ENCODE data around the gene VWC2.

Gene VWC2

GRCh38 chr7:49783446-49783845 is 10.0 kb downstream of the VWC2 start:
- Histone ChIP-seq H4K20me1 (ENCODE audit: insufficient read depth, low read length, poor library complexity, severe bottlenecking) (no peaks in the 10 kb centered on the region), H3K4me2 (ENCODE audit: low read depth, low read length, poor library complexity, severe bottlenecking) (no peak overlapping the region), H3F3A (ENCODE audit: low read depth) (no peaks in the 10 kb centered on the region), H3K27me3 (ENCODE audit: insufficient read depth, low read length, poor library complexity, severe bottlenecking) (no peaks in the 10 kb centered on the region), H3K4me3 (ENCODE audit: low read length, poor library complexity, severe bottlenecking) (no peak overlapping the region), H3K9me2 (replicated peaks; ENCODE audit: low read depth, low read length) (no peaks in the 10 kb centered on the region), H3K79me2 (ENCODE audit: insufficient read depth, low read length) (no peaks in the 10 kb centered on the region), H3K9me3 (ENCODE audit: insufficient read depth, low read depth, low read length) (no peaks in the 10 kb centered on the region), H3K36me3 (ENCODE audit: insufficient read depth, low read length) (no peaks in the 10 kb centered on the region), H3K9ac (ENCODE audit: low read depth, low read length, poor library complexity, severe bottlenecking) (no peak overlapping the region), H3K4me1 (ENCODE audit: insufficient read depth, low read length, poor library complexity, severe bottlenecking) (no peaks in the 10 kb centered on the region), H2AFZ (ENCODE audit: low read length) (no peak overlapping the region)
- no peak for TF ChIP-seq EZH2phosphoT487 (IDR thresholded peaks at IDR 0.05; ENCODE audit: borderline replicate concordance)
- no peak for TF ChIP-seq CTCF (conservative IDR thresholded peaks at IDR 0.05; ENCODE audit: low read length)

GRCh38 chr7:49787980-49788379 is 14.5 kb downstream of the VWC2 start:
- Histone ChIP-seq H3K4me3 (ENCODE audit: low read length, poor library complexity, severe bottlenecking) (no peak overlapping the region), H3K36me3 (ENCODE audit: insufficient read depth, low read length) (no peaks in the 10 kb centered on the region), H2AFZ (ENCODE audit: low read length) (no peak overlapping the region), H4K20me1 (ENCODE audit: insufficient read depth, low read length, poor library complexity, severe bottlenecking) (no peaks in the 10 kb centered on the region), H3K9me2 (replicated peaks; ENCODE audit: low read depth, low read length) (no peaks in the 10 kb centered on the region), H3K4me1 (ENCODE audit: insufficient read depth, low read length, poor library complexity, severe bottlenecking) (no peaks in the 10 kb centered on the region), H3K4me2 (ENCODE audit: low read depth, low read length, poor library complexity, severe bottlenecking) (no peak overlapping the region), H3K27me3 (ENCODE audit: insufficient read depth, low read length, poor library complexity, severe bottlenecking) (no peaks in the 10 kb centered on the region), H3K9ac (ENCODE audit: low read depth, low read length, poor library complexity, severe bottlenecking) (no peak overlapping the region), H3K9me3 (ENCODE audit: insufficient read depth, low read depth, low read length) (no peaks in the 10 kb centered on the region), H3F3A (ENCODE audit: low read depth) (no peaks in the 10 kb centered on the region), H3K79me2 (ENCODE audit: insufficient read depth, low read length) (no peaks in the 10 kb centered on the region)
- TF ChIP-seq EZH2phosphoT487 (IDR thresholded peaks at IDR 0.05; ENCODE audit: borderline replicate concordance) (no peak), CTCF (conservative IDR thresholded peaks at IDR 0.05; ENCODE audit: low read length) (no peak)

GRCh38 chr7:49788455-49789059 is 15.1 kb downstream of the VWC2 start:
- H3K4me1 ChIP-seq (ENCODE audit: insufficient read depth, low read length, poor library complexity, severe bottlenecking): no peaks in the 10 kb centered on the region
- H3K79me2 ChIP-seq (ENCODE audit: insufficient read depth, low read length): no peaks in the 10 kb centered on the region
- H3K9me3 ChIP-seq (ENCODE audit: insufficient read depth, low read depth, low read length): no peaks in the 10 kb centered on the region
- H3K9ac ChIP-seq (ENCODE audit: low read depth, low read length, poor library complexity, severe bottlenecking): no peak overlapping the region
- no peak overlapping the region for H3K4me2 ChIP-seq (ENCODE audit: low read depth, low read length, poor library complexity, severe bottlenecking)
- no peaks in the 10 kb centered on the region for H4K20me1 ChIP-seq (ENCODE audit: insufficient read depth, low read length, poor library complexity, severe bottlenecking)
- no peak overlapping the region for H2AFZ ChIP-seq (ENCODE audit: low read length)
- no peak overlapping the region for H3K4me3 ChIP-seq (ENCODE audit: low read length, poor library complexity, severe bottlenecking)
- H3F3A ChIP-seq (ENCODE audit: low read depth): no peaks in the 10 kb centered on the region
- no peaks in the 10 kb centered on the region for H3K9me2 ChIP-seq (replicated peaks; ENCODE audit: low read depth, low read length)
- H3K27me3 ChIP-seq (ENCODE audit: insufficient read depth, low read length, poor library complexity, severe bottlenecking): no peaks in the 10 kb centered on the region
- TF ChIP-seq EZH2phosphoT487 (IDR thresholded peaks at IDR 0.05; ENCODE audit: borderline replicate concordance): no peak
- no peak for TF ChIP-seq CTCF (conservative IDR thresholded peaks at IDR 0.05; ENCODE audit: low read length)
- no peaks in the 10 kb centered on the region for H3K36me3 ChIP-seq (ENCODE audit: insufficient read depth, low read length)
